Omental fat pad (tissue), 4 donors: Measurements from ENCODE around the gene SLC16A14. TPM values are rescaled to one million over a fixed set of nuclear protein-coding genes. Genes with fewer than 3 reads are reported as not detected.

Source experiments
- ATAC-seq: fragments of 150-250 bp; one replicate; pipeline ENCODE4 v1.9.1; 2016; ENCODE audit warnings: mild to moderate bottlenecking, moderate library complexity; ENCODE audit not compliant: low FRiP score
- DNase-seq: peaks from one replicate; pipeline ENCODE4 v3.0.0-alpha.2; 2019; ENCODE audit warnings: low spot score
- small RNA-seq: library from RNA; depleted of rRNA; stranded (forward); fragments of <200 nt; gene quantifications from one replicate; pipeline ENCODE3, GENCODE V24; 2016
- total RNA-seq, 4 donors: library from RNA; depleted of rRNA; stranded (reverse); fragments of >200 nt; gene quantifications; one replicate each; pipeline ENCODE4 v1.1.0, GENCODE V29; 2016
- TF ChIP-seq, protein P1 (sequence below), 3 donors: fragments of 450-650 bp; IDR thresholded peaks; one replicate each; pipeline ENCODE4 v1.5.1; 2016 to 2017; ENCODE audit warnings: antibody characterized with exemption in 3 of 3, mild to moderate bottlenecking in 3 of 3, moderate library complexity in 2 of 3

Gene SLC16A14
- total RNA-seq, 4 donors from 2014 or later: 1.3 to 5.5 (median 3.2) TPM

DNA sequence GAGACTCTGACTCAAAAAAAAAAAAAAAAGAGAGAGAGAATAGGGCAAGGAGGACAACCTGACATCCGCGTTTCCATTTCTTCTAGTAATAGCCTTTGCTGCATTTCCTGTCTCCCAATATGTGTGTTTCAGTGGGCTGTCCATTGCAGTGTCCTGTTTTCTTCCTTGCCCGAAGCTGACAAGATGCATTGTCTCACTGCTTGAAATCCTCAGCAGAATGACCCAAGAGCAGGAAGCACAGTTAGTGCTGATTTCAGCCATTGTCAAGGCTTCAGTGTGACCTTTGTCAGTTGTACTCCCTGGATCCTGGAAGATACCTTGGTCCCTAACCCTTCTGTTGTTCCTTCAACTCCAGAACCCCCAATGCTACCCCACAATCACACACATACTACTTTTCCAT lies 71.2 kb downstream of the SLC16A14 start:
- ATAC-seq (no peak), DNase-seq (no peak)
- TF ChIP-seq, protein P1, sequence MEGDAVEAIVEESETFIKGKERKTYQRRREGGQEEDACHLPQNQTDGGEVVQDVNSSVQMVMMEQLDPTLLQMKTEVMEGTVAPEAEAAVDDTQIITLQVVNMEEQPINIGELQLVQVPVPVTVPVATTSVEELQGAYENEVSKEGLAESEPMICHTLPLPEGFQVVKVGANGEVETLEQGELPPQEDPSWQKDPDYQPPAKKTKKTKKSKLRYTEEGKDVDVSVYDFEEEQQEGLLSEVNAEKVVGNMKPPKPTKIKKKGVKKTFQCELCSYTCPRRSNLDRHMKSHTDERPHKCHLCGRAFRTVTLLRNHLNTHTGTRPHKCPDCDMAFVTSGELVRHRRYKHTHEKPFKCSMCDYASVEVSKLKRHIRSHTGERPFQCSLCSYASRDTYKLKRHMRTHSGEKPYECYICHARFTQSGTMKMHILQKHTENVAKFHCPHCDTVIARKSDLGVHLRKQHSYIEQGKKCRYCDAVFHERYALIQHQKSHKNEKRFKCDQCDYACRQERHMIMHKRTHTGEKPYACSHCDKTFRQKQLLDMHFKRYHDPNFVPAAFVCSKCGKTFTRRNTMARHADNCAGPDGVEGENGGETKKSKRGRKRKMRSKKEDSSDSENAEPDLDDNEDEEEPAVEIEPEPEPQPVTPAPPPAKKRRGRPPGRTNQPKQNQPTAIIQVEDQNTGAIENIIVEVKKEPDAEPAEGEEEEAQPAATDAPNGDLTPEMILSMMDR (IDR thresholded peaks at IDR 0.05): no peak

DNA sequence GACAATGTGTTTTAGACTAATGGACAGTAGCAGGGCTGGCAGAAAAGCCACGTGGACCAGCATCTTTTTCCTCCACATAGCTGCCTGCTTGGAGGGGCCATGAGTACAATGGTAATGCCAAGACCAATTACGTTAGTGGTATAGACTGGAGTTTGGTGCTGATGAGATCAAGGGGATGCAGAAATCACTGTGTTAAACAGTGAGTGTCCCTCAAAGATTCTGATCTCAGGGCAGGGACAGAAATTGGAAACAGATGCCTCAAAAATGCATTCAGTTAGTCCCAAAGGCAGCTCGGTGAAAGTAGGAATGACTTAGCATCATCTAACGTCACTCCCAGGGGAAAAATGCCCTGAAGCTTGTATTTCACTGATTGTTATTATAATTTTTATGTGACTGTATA lies 72.4 kb downstream of the SLC16A14 start:
- ATAC-seq: no peak
- TF ChIP-seq, protein P1 (IDR thresholded peaks at IDR 0.05): no peak
- no peak for DNase-seq

DNA sequence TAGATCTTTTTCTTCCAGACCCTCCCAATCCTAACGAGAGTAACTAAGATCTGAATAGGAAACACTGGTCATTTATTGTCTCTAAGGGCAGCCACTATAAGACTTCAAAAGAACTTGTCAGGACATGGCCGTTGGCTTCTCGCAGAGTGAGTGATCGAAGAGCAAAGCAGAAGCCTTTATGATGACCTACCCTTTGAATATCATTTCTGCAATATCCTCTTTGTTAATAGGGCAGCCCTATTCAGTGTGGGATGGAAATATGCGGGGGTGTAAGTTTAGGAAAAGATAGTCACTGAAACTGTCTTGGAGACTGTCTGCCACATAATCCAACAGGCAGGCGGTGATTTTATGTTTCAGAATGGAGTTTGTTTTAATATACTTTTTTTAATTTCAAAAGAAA lies 75.5 kb downstream of the SLC16A14 start:
- no peak for ATAC-seq
- DNase-seq: no peak
- TF ChIP-seq, protein P1 (IDR thresholded peaks at IDR 0.05): no peak

Small RNA genes lying within 50 kb of the gene (small RNA-seq; reads per million reads assigned to genes)
- gene RNY4P19: not detected

Other genes starting within 250 kb of the SLC16A14 start
- gene TRIP12, start 146.9 kb downstream of the SLC16A14 start, total RNA-seq: 100 to 1,000 TPM; 178 to 256 (median 193) TPM
- 1 to 10 TPM; 1.1 to 3.5 (median 2.3) TPM for gene FBXO36, start 146.4 kb downstream of the SLC16A14 start, total RNA-seq
- 10 to 100 TPM; 13.3 to 61.3 (median 28.7) TPM for gene SP110, start 151.1 kb upstream of the SLC16A14 start, total RNA-seq
- gene SP140, start 156.8 kb upstream of the SLC16A14 start, total RNA-seq: 1 to 10 TPM; 2.1 to 9.7 (median 5.4) TPM